Upper lobe of left lung (tissue), 6 donors: ENCODE results near the gene KRT10. TPM values are rescaled to one million over a fixed set of nuclear protein-coding genes. Genes with fewer than 3 reads are reported as not detected.

Experiments
- ATAC-seq, 2 donors: fragments of 200-7000 bp; cut with Tn5 transposase; one replicate each; pipeline ENCODE4 v1.9.1; 2022; ENCODE audit warnings: mild to moderate bottlenecking in 2 of 2, moderate library complexity in 2 of 2; ENCODE audit not compliant: low FRiP score in 2 of 2
- DNase-seq, 2 donors: peaks; one replicate each; pipeline ENCODE4 v3.0.0-alpha.2; 2019 to 2020
- H3K27ac ChIP-seq, 4 donors: fragments of 200-600 bp; sonication (generic); one replicate each; pipeline ENCODE4 v1.5.1; 2016 to 2019
- H3K27me3 ChIP-seq, 4 donors: fragments of 200-600 bp; sonication (generic); one replicate each; pipeline ENCODE4 v1.5.1; 2017 to 2019
- H3K36me3 ChIP-seq, 4 donors: fragments of 200-600 bp; sonication (generic); one replicate each; pipeline ENCODE4 v1.5.1; 2016 to 2019
- H3K4me1 ChIP-seq, 4 donors: fragments of 200-600 bp; sonication (generic); one replicate each; pipeline ENCODE4 v1.5.1; 2018 to 2019
- H3K4me3 ChIP-seq, 4 donors: fragments of 200-600 bp; sonication (generic); one replicate each; pipeline ENCODE4 v1.5.1; 2017 to 2019; ENCODE audit warnings: mild to moderate bottlenecking in 2 of 4, moderate library complexity in 1 of 4
- H3K9me3 ChIP-seq, 4 donors: fragments of 200-600 bp; sonication (generic); one replicate each; pipeline ENCODE4 v1.5.1; 2018 to 2019
- EP300 ChIP-seq, 4 donors: sonication (generic); formaldehyde crosslinking; IDR thresholded peaks; one replicate each; pipeline ENCODE4 v1.5.1; 2017; ENCODE audit warnings: antibody characterized with exemption in 4 of 4, control low read depth in 2 of 4
- POLR2A ChIP-seq, 4 donors: fragments of 450-650 bp; IDR thresholded peaks; one replicate each; pipeline ENCODE4 v1.5.1; 2016 to 2017; ENCODE audit warnings: antibody characterized with exemption in 4 of 4, mild to moderate bottlenecking in 2 of 4
- POLR2AphosphoS5 ChIP-seq, 2 donors: sonication (generic); formaldehyde crosslinking; IDR thresholded peaks; one replicate each; pipeline ENCODE4 v1.5.1; 2017; ENCODE audit warnings: antibody characterized with exemption in 2 of 2
- WGBS, 2 donors: methylation state at CpG; one replicate each; pipeline ENCODE4 v1.1.5; 2017 to 2018; 5-methylcytosine and 5-hydroxymethylcytosine counted together
- total RNA-seq, 6 donors: library from RNA; depleted of rRNA in 4 of 6; stranded (reverse); fragments of >200 nt in 4 of 6; gene quantifications; one replicate each; pipeline versions ENCODE4 v1.1.0 to v1.2.1, GENCODE V29; 2016 to 2021
- TF ChIP-seq, protein P1 (sequence below), 6 experiments: fragments of 450-650 bp in 4 of 6; fragments of 200-600 bp in 2 of 6; sonication (generic) in 2 of 6; IDR thresholded peaks; one replicate each; pipeline ENCODE4 v1.5.1; 2016 to 2019; ENCODE audit warnings: antibody characterized with exemption in 6 of 6
- donor health status: DM: no; HTN: no; CAD: no; lungs with moderate emphysema.
- donor health status: DM: no; HTN: yes; CAD: no; lungs with severe emphysema.

The KRT10 gene
- total RNA-seq, 6 donors from 2014 or later: 4.2 to 35.0 (median 13.5) TPM

DNA sequence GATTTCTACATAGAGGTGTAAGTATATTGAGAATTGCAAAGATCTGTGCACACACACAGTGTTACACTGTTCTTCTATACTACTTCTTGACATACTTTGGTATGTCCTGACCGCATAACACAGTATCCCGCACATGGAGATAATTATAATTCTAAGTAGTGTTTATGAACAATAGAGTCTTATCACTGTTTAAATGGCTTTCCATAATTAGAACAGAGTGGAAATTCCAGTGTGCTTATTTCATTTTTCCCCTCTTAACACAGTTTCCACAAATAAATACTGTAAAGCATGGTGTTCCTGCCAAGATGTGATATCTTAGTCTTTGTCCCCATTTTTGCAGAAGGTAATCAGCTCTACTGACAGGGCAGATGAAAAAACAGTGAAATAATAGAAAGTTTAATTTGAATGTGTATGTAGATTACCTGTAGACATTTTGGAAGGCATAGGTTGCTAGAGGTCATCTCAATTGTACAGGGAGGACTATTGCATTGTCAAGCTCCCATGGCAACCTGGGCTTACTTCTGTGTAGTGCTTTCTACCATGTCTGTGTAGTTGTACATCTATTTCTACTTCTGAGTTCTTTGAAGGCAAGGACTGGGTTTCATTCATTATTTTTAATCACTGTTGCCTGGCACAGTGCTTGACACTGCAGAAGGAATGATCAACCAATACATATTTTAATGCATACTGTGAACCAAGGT, 12.5 kb downstream of the KRT10 start:
- H3K27me3 ChIP-seq: no peaks in the 10 kb centered on the region
- no peaks in the 10 kb centered on the region for H3K36me3 ChIP-seq
- H3K27ac ChIP-seq: no peak overlapping the region
- peaks cover 0 to 2% (median 0%) of the 10 kb centered on the region in 4 donors for H3K9me3 ChIP-seq
- TF ChIP-seq, protein P1, sequence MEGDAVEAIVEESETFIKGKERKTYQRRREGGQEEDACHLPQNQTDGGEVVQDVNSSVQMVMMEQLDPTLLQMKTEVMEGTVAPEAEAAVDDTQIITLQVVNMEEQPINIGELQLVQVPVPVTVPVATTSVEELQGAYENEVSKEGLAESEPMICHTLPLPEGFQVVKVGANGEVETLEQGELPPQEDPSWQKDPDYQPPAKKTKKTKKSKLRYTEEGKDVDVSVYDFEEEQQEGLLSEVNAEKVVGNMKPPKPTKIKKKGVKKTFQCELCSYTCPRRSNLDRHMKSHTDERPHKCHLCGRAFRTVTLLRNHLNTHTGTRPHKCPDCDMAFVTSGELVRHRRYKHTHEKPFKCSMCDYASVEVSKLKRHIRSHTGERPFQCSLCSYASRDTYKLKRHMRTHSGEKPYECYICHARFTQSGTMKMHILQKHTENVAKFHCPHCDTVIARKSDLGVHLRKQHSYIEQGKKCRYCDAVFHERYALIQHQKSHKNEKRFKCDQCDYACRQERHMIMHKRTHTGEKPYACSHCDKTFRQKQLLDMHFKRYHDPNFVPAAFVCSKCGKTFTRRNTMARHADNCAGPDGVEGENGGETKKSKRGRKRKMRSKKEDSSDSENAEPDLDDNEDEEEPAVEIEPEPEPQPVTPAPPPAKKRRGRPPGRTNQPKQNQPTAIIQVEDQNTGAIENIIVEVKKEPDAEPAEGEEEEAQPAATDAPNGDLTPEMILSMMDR (IDR thresholded peaks at IDR 0.05): no peak
- TF ChIP-seq POLR2A (IDR thresholded peaks at IDR 0.05): no peak
- no peak for TF ChIP-seq POLR2AphosphoS5 (IDR thresholded peaks at IDR 0.05)
- no peak for TF ChIP-seq EP300 (IDR thresholded peaks at IDR 0.05)
- no peak for DNase-seq
- H3K4me3 ChIP-seq: no peak overlapping the region
- 46 to 52% methylated on average over 2 of the region's 2 CpGs for WGBS, 2 donors
- no peak for ATAC-seq
- H3K4me1 ChIP-seq: no peaks in the 10 kb centered on the region

DNA sequence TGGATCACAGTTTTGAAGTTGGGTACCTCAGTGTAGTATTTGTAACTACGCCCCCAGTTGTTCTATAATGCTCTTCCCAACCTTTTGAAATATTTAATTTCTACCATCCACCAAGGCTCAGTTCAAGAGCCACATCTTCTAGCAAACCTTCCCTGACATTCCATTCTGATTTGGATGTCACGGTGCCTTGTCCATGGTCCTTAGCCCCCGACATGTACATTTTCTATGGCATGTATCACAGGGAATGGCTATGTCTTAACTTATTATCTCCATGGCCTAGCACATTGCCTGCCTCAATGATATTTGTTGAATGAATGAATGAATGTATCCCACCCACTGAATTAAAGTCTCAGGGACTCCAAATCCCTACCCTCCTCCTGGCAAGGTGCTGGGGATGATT, 16.3 kb downstream of the KRT10 start:
- Histone ChIP-seq H3K4me1 (peaks cover 0 to 4% (median 0%) of the 10 kb centered on the region in 4 donors), H3K9me3 (no peaks in the 10 kb centered on the region), H3K4me3 (no peak overlapping the region), H3K36me3 (no peaks in the 10 kb centered on the region), H3K27ac (no peak overlapping the region), H3K27me3 (no peaks in the 10 kb centered on the region)
- WGBS, 2 donors: 79 to 80% methylated on average over 3 of the region's 3 CpGs
- DNase-seq (no peak), ATAC-seq (no peak)
- TF ChIP-seq, protein P1 (IDR thresholded peaks at IDR 0.05): no peak
- no peak for TF ChIP-seq POLR2AphosphoS5 (IDR thresholded peaks at IDR 0.05)
- TF ChIP-seq EP300 (IDR thresholded peaks at IDR 0.05): no peak

DNA sequence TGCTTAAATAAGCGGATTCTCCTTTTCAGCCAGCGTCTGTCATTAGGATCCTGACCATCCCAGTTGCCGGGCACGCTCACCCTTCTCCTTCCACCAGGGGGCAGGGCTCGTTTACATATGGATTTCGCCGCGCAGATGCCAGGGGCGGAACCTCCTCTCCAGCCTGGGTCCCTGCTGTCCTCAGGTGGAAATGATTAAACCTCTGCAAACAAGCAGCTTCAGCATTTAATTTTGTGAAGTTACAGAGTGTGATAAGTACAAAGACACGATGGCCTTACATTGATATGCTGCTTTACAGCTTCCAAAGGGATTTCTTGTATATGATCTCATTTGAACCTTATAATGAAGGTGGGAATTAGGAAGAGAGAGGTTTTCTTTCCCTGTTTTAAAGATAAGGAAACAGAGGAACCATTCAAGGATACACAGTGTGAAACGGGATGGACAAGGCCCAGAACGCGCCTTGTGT, 18.8 kb downstream of the KRT10 start:
- H3K36me3 ChIP-seq: no peaks in the 10 kb centered on the region
- 10 to 12% methylated on average over 13 of the region's 13 CpGs for WGBS, 2 donors
- no peak overlapping the region for H3K4me3 ChIP-seq
- peak; percentile 88 to 90 for ATAC-seq
- H3K9me3 ChIP-seq: no peaks in the 10 kb centered on the region
- DNase-seq: peak; percentile 27 to 79
- no peaks in the 10 kb centered on the region for H3K27me3 ChIP-seq
- H3K27ac ChIP-seq: no peak overlapping the region
- TF ChIP-seq, protein P1 (IDR thresholded peaks at IDR 0.05): peak; percentile 68 to 87 (median 79)
- no peak for TF ChIP-seq EP300 (IDR thresholded peaks at IDR 0.05)
- H3K4me1 ChIP-seq: peaks cover 0 to 4% (median 0%) of the 10 kb centered on the region in 4 donors

DNA sequence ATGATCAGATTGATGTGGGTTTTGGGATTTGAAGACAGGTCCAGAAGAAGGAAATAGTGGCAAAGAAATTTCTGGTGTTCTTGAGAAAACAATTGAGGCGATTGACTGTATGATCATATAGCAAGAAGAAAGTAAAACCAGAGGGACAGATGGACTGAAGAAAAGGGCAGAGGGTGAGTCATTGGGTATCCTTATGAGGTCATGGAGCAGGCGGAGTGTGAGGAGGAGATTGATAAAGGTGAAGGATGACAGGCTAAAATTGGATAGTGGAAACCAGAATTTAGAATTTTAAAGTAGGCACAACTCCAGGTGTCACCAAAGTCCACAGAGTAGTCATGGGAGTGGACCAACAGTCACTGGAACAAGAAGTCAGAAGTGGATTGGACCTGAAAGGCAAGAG, 21.3 kb downstream of the KRT10 start:
- peaks cover 0 to 4% (median 0%) of the 10 kb centered on the region in 4 donors for H3K4me1 ChIP-seq
- H3K27ac ChIP-seq: no peak overlapping the region
- no peaks in the 10 kb centered on the region for H3K27me3 ChIP-seq
- no peak overlapping the region for H3K4me3 ChIP-seq
- DNase-seq: no peak
- 75 to 76% methylated on average over 2 of the region's 2 CpGs for WGBS, 2 donors
- H3K9me3 ChIP-seq: no peaks in the 10 kb centered on the region
- ATAC-seq: no peak
- no peak for TF ChIP-seq EP300 (IDR thresholded peaks at IDR 0.05)
- H3K36me3 ChIP-seq: no peaks in the 10 kb centered on the region

DNA sequence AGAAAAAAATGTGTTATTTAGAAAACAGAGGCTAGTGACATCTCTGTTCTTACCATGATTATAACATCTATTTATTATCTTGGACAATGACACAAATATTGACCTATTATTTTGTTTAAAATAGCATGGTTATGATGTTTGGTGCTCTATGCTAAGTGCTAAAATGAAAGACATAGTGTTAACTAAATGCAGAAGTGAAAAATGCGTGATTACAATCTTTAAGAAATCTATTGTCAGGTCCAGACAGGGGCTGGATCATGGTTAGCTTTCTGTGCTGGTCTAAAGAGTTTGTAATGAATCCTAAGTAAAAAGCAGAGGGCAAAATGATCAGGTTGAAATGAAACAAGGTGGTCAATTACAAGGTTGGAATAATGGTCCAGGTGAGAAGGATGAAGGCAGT, 22.0 kb downstream of the KRT10 start:
- 58 to 80% methylated on average over 1 of the region's 1 CpG for WGBS, 2 donors
- no peak for TF ChIP-seq POLR2AphosphoS5 (IDR thresholded peaks at IDR 0.05)
- DNase-seq: no peak
- H3K27me3 ChIP-seq: no peaks in the 10 kb centered on the region
- no peaks in the 10 kb centered on the region for H3K36me3 ChIP-seq
- no peaks in the 10 kb centered on the region for H3K9me3 ChIP-seq
- no peak overlapping the region for H3K4me3 ChIP-seq
- H3K4me1 ChIP-seq: peaks cover 0 to 4% (median 0%) of the 10 kb centered on the region in 4 donors
- no peak overlapping the region for H3K27ac ChIP-seq
- no peak for ATAC-seq

DNA sequence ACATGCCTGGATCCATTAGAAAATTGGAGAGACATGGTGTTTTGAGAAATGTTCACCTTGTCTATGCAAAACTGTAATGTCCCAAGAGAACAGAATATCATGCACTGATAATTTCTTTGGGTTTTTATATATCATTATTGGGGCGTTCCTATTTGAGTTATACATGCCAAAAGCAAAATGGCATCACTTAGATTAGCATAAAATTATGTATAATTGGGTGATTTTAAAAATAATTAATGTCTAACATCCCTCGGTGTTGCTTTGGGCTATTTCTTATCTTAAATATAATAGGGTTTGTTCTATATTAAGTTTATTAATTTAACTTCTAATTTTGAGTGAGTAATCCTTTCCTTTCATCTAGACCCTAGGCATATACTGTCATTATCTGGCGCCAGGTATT, 22.6 kb downstream of the KRT10 start, which contains the start of gene KRT28:
KRT28 (minus strand) TSS at position 101 of the 400 bp plus-strand sequence; CDS start at position 35, 66 bp downstream.
- TF ChIP-seq EP300 (IDR thresholded peaks at IDR 0.05) (no peak), POLR2AphosphoS5 (IDR thresholded peaks at IDR 0.05) (no peak), POLR2A (IDR thresholded peaks at IDR 0.05) (no peak)
- TF ChIP-seq, protein P1 (IDR thresholded peaks at IDR 0.05): no peak
- peaks cover 0 to 4% (median 0%) of the 10 kb centered on the region in 4 donors for H3K4me1 ChIP-seq
- H3K27ac ChIP-seq: no peak within 1 kb of the TSS
- H3K36me3 ChIP-seq: no peaks in the 10 kb centered on the region
- H3K27me3 ChIP-seq: no peaks in the 10 kb centered on the region
- 77 to 85% methylated on average over 3 of the region's 3 CpGs for WGBS, 2 donors
- DNase-seq (no peak), ATAC-seq (no peak)
- no peaks in the 10 kb centered on the region for H3K9me3 ChIP-seq
- no peak within 1 kb of the TSS for H3K4me3 ChIP-seq
